HG03575 (cell line): ENCODE measurements around the gene NDUFV1.
"Not testable (repeated sequence)": the region's sequence is repeated elsewhere in the genome, so short reads cannot be mapped to it uniquely, and the experiment has no call there.

Source experiments
- ATAC-seq: cut with Tn5 transposase; IDR thresholded peaks from one replicate; pipeline ENCODE4 v1.9.1; 2021; ENCODE audit not compliant: unreplicated experiment, insufficient number of reproducible peaks, low FRiP score; ENCODE audit errors: extremely low read depth

Gene NDUFV1

DNA sequence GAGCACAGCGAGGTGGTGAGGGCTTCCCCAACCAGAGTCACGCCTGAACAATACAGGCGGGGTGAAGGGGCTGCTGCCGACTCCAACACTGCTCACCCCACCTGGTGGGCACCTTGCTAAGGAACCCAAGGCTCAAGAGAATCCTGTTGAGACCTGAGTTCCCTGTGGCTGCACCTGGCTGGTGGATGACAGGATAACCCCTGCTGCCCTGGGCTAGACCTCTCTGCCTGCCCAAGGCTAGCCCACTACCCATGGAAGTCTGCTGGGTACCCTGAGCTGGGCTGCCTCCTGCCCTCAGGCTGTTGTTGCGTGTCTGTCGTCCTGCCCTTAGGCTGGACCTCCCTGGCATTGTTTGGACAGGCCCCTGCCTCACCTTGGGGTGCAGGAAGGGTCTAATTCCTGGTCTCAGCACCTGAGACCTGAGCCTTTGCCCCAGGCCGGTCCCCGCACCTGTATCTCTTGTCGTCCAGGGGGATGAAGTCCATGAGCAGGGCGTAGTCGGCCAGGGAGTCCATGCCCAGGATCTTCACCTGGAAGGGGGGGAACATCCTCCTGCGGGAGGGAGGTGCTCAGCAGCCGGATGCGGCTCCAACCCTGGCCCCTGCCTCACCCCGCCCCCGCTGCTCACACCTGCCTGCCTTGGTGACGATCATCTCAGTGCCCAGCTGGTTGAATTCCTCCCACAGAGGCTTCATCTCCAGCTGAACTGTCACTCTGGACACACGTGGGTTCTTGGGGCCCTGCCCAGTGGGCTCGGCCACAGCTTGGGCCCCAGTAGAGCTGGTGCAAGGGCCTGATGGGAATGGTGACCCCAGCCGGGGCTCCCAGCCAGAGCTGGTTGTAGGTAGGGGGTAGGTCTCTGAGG is 27.9 kb downstream of the NDUFV1 start:
- no peak for ATAC-seq

DNA sequence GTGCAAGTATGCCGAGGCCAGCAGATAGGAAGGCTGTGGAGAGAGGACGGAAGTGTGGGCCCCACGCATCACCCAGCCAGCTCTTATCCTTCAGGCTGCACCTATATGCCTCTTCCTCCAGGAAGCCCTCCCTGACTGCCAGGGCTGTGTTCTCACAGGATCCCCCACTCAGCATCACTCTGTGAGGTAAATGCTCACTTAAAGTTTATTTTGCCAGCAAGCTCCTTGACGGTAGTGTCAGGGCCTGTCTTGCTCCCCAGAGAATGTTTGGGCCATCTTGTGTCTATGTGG is 28.4 kb downstream of the NDUFV1 start:
- ATAC-seq: no peak

DNA sequence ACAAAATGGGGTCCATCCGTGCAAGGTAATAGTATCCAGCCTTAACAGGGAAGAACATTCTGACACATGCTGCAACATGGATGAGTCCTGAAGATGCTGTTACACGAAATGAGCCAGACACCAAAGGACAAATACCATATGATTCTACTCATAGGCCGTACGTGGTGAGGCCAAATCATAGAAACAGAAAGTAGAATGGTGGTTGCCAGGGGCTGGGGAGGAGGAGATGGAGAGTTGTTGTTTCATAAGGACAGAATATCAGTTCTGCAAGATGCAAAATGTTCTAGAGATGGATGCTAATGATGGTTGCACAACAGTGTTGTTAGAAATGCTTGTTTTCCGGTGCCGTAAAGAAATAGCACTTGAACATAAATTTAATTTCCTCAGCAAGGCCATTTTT is 30.2 kb downstream of the NDUFV1 start:
- no peak for ATAC-seq

DNA sequence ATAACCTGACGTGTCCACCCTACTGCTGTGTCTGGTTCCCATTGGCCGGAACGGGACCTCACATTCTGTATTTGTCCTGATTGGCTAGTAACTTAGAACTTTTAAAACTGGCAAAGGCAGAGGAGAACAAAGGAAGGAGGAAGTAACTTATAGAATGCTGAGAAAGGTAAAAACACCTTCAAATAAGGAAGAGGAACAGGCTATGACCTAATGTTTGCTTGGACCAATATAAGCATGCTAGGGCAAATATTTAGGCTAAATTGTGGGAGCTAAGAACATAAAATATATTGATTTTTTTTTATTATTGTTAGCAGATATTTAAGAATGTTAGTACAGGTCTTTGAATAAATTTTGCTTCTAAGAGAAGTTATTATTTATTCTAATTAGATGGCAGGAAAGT is 30.7 kb downstream of the NDUFV1 start:
- ATAC-seq: not testable (repeated sequence)

DNA sequence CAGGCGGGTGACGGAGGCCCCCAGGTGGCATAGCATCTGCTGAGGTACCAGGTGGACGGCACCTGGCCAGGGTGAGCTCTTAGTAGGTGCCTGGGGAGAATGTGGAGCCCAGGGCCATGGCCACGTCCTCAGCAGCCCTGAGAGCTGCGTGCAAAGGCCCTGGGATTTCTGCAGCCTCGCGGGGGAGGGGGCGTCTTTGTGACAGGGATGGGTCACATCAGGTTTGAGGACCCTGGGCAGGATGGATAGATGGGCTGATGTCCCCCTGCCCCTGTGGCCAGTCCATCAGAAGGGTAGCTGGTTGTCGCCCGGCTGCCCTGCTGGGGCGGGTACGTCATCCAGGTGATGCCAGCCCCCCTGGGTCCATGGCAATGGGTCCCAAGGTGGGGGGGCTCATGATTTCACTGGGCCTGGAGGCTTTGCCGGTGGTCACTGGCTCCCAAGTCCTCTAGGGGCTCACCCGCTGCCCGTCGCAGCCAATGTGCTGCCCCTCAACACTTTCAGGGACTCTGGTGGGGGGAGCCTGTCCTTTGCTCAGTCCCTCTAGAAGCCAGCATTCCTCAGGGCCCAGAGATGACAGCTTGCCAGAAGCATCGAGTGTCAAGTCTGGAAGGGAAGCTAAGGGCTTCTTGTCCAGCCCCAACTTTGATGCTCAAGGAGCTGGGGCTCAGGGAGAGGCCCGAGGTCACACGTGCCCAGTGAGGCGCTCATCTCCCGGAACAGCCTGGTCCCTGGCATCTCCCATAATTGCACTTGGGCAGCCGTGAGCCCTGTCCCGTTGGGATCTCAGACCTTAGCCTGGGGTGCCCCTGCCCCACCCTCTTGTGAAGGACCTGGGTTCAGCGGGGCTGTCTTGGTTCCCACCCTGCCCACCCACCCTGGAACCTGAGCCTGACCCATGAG is 32.0 kb downstream of the NDUFV1 start:
- ATAC-seq: no peak

DNA sequence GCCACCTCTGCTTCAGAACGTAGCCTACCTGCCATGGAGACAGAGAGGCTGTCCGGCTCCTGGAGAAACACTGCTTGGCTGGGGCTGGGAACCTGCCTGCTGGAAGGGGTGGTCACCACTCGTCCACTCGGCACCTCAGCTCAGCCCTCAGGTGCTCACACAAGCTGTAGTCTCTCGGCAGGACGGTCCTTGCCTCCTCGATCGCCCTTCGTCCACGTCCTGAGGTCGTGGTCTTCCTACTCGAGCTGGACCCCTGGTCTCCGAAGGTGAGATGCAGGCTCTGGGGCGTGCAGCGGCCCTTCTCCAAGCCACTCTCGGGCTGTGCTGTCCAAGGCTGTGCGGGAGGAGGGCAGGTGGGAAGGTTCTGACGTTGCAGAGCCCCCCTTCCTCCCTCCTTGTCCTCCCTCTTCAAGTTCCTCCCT is 32.7 kb downstream of the NDUFV1 start, which contains the start of gene TBX10:
Gene TBX10 (minus strand): TSS at position 326 of the 422 bp plus-strand sequence. CDS start 291 bp downstream, at position 35.
- no peak for ATAC-seq

DNA sequence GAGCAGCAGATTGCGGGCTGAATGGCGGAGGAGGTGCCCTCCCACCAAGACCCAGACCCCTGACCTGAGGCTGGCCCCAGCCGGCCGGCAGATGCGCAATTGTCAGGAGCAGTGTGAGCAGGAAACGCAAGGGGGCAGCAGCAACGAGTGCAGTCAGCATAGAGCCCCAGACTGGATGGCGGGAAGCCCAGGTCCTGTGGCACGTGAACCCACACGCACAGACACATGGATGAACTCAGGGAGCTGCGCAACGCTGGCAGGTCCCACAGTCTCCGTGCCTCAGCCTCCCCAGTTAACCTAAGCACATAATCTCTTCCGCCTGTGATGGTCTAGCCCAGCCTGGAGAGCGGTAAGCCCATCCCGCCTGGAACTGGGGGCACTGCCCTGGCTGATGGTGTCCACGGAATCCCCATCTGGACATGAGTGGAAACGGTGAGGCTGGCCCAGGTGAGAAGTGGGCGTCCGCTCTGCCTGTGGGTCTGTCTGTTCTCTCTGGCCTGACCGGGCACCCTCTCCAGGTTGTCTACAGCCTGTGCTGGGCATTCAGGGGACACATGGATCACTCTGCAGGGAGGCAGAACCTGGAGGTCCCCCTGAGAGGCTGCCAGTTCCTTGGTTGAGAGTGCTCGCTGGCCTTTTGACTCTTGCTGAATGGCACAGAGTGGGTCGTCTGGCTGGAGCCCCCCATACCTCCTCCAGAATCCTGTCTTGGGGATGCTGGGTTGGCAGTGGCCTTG is 33.5 kb downstream of the NDUFV1 start:
- ATAC-seq: no peak

DNA sequence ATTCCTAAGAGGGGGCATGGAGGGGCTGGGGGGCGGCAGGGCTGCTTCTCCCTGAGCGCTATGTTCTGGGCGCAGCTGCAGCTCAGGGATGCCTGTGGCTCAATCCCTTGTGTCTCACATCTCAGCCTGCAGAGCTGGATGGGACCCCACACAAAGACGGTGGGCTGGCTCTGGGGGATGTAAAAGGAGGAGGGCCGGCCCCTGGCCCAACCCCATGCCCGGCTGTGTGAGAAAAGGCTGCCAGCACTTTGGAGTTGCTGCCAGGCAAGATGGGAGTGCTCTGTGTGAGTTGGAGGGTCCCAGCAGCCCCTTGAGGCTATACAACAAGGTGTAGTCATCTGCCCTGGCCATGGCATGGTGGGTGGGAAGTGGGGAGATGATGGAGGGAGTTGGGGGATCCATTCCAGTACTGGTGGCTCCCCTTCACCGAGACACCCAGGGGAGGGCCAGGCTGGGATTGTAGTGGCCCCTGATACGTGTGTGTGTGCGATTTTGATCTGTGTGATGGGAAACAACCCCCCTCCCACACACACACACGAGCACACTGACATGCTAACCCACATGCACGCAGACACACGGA is 34.1 kb downstream of the NDUFV1 start:
- no peak for ATAC-seq

DNA sequence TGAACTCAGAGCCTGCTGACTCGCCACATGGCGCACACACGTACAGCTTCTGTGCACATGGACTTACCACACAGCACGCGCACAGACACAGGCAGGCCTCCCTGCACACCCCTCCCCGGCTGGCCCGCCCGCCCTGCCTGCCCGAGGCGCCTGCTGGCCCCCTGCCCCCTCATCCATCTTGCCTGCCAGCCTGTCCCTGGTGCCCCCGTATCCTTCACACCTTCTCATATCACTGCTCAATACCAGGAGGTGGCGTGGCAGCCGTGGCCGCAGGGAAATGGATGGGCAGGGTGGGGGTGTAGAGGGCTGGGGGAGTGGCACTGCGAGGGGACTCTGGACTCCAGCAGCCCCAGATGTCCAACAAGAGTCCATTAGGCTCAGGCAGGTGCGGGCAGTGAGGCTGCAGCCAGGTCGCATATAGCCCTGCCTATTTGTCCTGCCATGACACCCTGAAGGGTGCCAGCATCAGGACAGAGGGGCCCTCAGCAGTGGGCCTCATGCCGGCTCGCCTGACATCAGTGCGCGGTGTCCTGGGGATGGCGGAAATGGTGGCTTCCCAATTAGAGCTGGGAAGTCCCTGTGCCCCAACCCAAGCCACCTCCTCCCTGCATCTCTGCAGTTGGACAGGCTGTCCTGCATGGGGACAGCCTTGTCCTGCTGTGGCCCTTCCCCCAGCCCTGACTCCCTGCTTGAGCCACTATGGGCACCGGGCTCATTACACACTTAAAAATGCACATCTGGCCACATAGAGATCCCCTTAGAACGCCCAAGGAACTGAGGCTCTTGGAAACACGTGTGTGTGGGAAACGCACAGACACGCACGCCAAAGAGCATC is 34.8 kb downstream of the NDUFV1 start:
- no peak for ATAC-seq

DNA sequence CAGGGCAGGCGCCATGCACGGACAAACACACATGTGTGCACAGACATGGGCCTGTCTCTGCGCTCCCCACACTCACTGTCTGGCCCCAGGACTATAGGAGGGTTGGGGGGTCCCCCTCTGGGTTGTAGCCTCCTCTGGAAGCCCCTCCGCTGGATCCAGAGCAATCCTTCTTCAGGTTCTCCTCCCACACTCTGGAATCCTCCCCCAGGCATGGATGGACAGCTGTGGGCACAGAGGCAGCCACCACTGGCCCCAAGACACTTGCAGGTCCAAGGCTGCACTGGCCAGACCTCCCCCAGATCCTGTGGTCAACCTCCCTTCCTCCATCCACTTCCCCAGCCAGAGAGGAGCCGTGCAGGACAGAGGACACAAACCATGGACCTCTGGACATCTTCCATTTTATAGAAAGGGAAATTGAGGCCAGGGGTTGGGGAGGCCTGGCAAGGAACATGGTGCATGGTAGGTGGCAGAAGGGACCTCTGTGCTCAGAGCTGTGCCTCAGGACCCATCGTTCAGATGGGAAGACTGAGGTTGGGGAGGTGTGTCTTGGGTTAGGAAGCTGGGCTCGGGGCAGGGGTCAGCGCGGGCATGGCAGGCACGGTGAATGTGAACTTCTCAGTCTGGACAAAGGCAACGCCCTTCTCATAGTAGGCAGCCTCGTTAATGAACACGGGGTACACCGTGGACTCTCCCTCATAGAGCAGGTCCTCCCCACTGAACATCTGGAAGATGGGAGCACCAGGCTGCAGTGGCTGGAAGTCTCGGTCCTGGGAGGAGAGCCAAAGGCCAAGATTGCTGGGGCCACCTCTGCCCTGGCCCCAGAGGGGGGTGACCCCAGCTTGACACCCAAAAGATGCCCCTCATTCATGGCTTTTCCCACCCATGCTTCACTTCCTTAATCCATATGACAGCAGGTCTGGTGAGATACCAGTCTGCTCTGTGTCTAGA is 35.7 kb downstream of the NDUFV1 start:
- no peak for ATAC-seq

DNA sequence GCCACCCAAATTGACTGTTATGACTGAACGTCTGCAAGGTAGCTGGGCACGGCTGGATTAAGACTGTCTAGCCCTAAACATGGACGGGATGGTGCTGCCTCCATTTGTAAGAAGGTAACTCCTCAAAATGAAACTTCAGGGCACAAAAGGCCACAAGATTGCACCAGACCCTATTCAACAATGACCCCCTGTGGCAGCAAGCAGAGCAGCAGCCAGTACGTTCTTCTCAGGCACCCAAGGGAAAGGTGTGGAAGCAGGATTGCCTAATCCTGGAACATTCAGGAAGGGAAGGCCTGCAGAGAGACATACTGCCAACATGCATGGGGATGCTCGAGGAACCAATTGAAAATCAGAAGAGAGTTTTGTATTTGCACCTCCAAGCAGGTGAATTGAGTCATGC is 37.3 kb downstream of the NDUFV1 start:
- ATAC-seq: no peak

DNA sequence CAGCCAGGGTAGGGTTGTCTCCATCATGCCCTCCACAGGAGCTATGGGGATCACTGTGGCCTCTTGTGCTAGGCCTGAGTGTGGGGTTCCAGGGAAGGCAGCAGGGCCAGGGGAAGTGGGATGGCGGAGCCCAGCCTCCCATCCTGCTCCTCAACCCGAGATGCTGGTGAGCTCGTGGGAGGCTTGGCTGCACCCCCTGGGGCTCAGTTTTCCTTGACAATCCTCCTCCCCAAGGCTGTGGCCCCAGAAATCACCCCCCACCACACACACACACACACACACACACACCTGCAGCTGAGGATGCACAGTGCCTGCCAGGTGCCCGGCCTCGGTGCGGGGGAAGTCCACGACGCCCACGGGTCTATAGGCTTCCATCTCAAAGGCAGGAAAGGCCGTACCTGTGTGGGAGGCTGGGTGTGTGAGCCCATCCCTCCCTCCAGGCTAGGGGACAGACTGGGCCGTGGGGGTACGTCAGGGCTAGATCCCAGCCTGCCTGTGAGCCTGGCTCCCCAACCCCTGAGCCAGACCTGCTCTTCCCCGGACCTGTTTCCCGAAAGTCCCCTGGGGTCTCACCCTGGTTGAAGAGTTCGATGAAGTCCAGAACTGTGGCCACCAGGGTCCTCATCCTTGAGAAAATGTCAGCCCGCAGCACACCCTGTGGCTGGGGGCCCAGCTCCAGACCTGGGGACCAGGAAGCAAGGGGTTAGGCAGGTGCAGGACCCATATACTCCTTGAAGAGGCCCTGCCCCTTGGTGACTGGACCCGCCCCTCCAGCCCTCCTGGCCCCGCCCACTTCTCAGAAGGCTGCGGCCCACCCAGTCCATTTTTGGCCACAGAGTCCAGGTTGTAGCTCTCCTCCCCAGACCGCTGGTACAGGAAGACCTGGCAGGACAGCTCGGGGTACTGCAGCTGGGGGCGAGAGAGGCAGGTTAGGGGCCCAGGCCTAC is 38.0 kb downstream of the NDUFV1 start:
- ATAC-seq: no peak

DNA sequence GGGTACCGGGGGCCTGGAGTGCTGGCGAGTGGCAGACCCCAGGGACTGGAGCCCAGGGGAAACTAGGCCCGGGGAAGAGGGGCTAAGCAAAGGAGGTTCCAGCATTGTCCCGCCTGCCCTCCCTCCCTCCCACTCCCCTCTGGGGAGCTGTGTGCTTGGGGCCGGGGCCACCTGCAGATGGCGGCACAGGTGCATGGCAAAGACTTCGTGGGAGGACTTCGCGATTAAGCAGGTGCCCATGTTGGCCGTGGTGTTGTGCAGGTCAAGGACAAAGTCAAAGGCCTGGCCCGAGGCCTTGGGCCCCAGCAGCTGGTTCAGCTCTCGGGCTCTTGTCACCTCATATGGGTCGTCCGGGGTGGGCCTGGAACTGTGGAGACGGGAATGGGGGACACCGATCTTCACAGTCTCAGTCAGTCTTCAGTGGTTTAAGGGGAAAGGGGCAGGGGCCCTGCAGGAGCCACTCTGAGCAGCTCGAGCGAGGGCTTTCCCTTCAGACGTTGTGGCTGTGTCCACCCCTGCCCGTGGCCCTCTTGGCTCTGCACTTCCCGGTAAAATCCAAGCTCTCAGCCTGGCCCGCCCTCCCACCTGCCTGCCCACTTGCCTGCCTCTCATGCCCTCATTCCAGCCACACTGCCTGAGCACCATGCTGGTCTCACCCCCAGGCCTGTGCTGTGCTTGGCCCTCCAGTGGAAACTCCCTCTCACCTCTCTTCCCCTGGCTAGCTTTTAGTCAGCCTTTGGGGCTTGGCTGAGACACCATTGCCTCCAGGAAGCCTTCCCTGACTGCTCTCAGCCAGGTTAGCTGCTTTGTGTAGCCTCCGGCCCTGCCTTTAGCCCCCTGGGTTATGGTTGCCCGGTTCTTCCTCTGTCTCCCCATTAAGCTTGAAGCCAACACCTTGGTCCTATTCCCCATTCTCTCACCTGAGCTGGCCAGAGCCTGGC is 39.1 kb downstream of the NDUFV1 start:
- ATAC-seq: no peak

DNA sequence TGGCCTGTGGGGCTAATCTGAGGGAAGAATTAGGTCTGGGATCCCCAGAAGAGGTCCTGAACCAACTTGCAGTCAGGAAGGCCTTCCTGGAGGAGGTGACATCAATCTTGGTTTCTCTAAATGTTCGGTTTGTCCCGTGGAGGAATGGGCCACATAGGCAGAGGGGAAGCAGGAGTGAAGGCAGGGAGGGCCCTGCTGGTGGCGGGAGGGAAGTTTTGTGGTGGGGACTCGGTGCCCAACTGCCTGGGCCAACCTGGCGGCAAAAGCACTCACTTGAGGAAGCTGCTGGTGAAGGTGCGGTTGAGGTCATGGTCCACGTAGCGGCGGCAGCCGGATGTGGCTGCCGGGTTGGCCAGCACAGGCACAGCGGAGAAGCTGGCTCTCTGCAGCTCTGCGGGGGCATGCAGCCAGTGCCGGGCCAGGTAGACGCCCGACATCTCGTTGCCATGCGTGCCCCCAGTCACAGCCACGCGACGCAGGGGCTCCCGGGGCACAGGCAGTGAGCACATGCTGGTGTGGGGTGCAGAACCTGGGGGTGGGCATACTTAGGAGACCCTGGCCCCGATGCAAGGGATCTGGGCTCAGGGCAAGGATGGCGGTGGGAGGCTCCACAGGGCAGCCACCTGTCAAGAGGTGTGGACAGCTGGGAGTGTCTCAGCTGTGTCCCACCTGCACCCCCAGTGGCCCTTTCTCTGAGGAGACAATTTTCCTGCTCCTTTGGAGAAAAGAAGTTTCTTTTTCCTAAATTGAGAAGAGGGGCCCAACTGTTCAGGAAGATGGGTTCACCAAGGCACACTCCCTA is 40.0 kb downstream of the NDUFV1 start:
- ATAC-seq: no peak

DNA sequence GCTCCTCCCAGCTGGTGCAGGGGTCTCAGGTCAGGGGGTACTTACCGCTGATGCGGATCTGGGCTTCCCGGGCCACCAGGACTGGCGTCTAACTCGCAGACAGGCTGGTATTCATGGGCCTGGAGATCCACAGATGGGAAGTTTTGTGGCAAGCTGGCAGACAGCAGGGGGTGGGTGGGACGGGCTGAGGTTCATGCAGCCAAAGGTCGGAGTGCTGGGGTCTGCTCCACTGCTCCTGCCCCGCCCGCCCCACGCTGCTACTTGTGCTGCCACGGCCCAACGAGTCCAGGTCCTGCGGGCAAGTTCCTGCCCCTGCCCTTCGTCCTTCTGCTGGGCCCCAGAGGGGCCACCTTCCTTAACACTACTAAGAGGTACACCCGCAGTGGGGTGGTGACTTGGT is 40.7 kb downstream of the NDUFV1 start:
- no peak for ATAC-seq
